ENCODE results near the gene IQCF2.

The IQCF2 gene

GRCh38 chr3:51819151-51819550 lies 42.3 kb upstream of the IQCF2 start:
- CTCF ChIA-PET = interaction anchor here (0.6 kb wide), 1 partner anchor 15 kb away, joined by 3 read pairs; no protein-coding TSS in a partner anchor

GRCh38 chr3:51819709-51820406 lies 41.6 kb upstream of the IQCF2 start:
- DNase-seq (ENCODE audit: low spot score) = no peak
- H3K27ac ChIP-seq = no peak overlapping the region
- TF ChIP-seq CTCF (conservative IDR thresholded peaks at IDR 0.05; ENCODE audit: low read depth) = no peak
- CTCF ChIA-PET = interaction anchor here (0.6 kb wide), 1 partner anchor 15 kb away, joined by 3 read pairs; no protein-coding TSS in a partner anchor
- POLR2A ChIA-PET (ENCODE audit: low non-redundant PET) = no interaction called here

More at GRCh38 chr3:51819151-51819550, 42.3 kb upstream of the IQCF2 start:
- DNase-seq (ENCODE audit: low spot score) = no peak
- POLR2A ChIA-PET (ENCODE audit: low non-redundant PET) = no interaction called here
- no peak for TF ChIP-seq CTCF (conservative IDR thresholded peaks at IDR 0.05; ENCODE audit: low read depth)
- H3K27ac ChIP-seq = no peak overlapping the region

- TF ChIP-seq CTCF (conservative IDR thresholded peaks at IDR 0.05; ENCODE audit: low read depth) = no peak
- ChIA-PET POLR2A (ENCODE audit: low non-redundant PET) (no interaction called here), CTCF (no interaction called here)
- DNase-seq (ENCODE audit: low spot score) = no peak
- no peak overlapping the region for H3K27ac ChIP-seq
Measured at GRCh38 chr3:51828297-51828696, 33.1 kb upstream of the IQCF2 start.

GRCh38 chr3:51830345-51830744 lies 31.1 kb upstream of the IQCF2 start:
- no peak for TF ChIP-seq CTCF (conservative IDR thresholded peaks at IDR 0.05; ENCODE audit: low read depth)
- no peak for DNase-seq (ENCODE audit: low spot score)
- ChIA-PET POLR2A (ENCODE audit: low non-redundant PET) (no interaction called here), CTCF (no interaction called here)
- no peak overlapping the region for H3K27ac ChIP-seq

GRCh38 chr3:51830836-51831385 lies 30.5 kb upstream of the IQCF2 start:
- ChIA-PET CTCF (no interaction called here), POLR2A (ENCODE audit: low non-redundant PET) (no interaction called here)
- DNase-seq (ENCODE audit: low spot score) = no peak
- H3K27ac ChIP-seq = no peak overlapping the region
- no peak for TF ChIP-seq CTCF (conservative IDR thresholded peaks at IDR 0.05; ENCODE audit: low read depth)

GRCh38 chr3:51836606-51837005 lies 24.8 kb upstream of the IQCF2 start:
- TF ChIP-seq CTCF (conservative IDR thresholded peaks at IDR 0.05; ENCODE audit: low read depth) = no peak
- ChIA-PET POLR2A (ENCODE audit: low non-redundant PET) (no interaction called here), CTCF (no interaction called here)
- no peak for DNase-seq (ENCODE audit: low spot score)
- no peak overlapping the region for H3K27ac ChIP-seq
